Astrocyte (in vitro differentiated cells and primary cell): ENCODE measurements around the gene SKIC3. TPM values are rescaled to one million over a fixed set of nuclear protein-coding genes. Genes with fewer than 3 reads are reported as not detected.

Experiments
- DNase-seq: peaks from one replicate; pipeline ENCODE4 v3.0.0-alpha.2; 2010; ENCODE audit warnings: low read depth
- FAIRE-seq: peaks from 2 replicates; lab custom pipeline; 2011; peaks lifted over from hg19 to GRCh38; lab: Jason Lieb, UNC
- H2AFZ ChIP-seq: 2 replicates; pipeline ENCODE4 v1.6.0; 2012; ENCODE audit warnings: low read depth, low read length, inconsistent platforms
- H3K27ac ChIP-seq: 2 replicates; pipeline ENCODE4 v1.5.1; 2011; ENCODE audit warnings: low read depth, low read length, inconsistent platforms
- H3K27me3 ChIP-seq: 2 replicates; pipeline ENCODE4 v1.6.0; 2011; ENCODE audit warnings: low read length, inconsistent platforms; ENCODE audit not compliant: insufficient read depth
- H3K36me3 ChIP-seq: 2 replicates; pipeline ENCODE4 v1.5.1; 2011; ENCODE audit warnings: low read length, inconsistent platforms; ENCODE audit not compliant: insufficient read depth
- H3K4me1 ChIP-seq: 2 replicates; pipeline ENCODE4 v1.5.1; 2011; ENCODE audit warnings: low read length, inconsistent platforms; ENCODE audit not compliant: insufficient read depth
- H3K4me2 ChIP-seq: 2 replicates; pipeline ENCODE4 v1.6.0; 2012; ENCODE audit warnings: low read length, inconsistent platforms
- H3K4me3 ChIP-seq: 2 replicates; pipeline ENCODE4 v1.5.1; 2011; ENCODE audit warnings: low read depth, mild to moderate bottlenecking, low read length, inconsistent platforms; ENCODE audit not compliant: insufficient read depth
- H3K79me2 ChIP-seq: 2 replicates; pipeline ENCODE4 v1.6.0; 2012; ENCODE audit warnings: mild to moderate bottlenecking, low read length, inconsistent platforms; ENCODE audit not compliant: insufficient read depth
- H3K9ac ChIP-seq: 2 replicates; pipeline ENCODE4 v1.6.0; 2012; ENCODE audit warnings: mild to moderate bottlenecking, low read length, inconsistent platforms
- H3K9me3 ChIP-seq: 2 replicates; pipeline ENCODE4 v1.5.1; 2012; ENCODE audit warnings: low read depth, mild to moderate bottlenecking, low read length, inconsistent platforms; ENCODE audit not compliant: insufficient read depth
- H4K20me1 ChIP-seq: 2 replicates; pipeline ENCODE4 v1.6.0; 2012; ENCODE audit warnings: low read length, inconsistent platforms; ENCODE audit not compliant: insufficient read depth
- H3K27ac Mint-ChIP-seq: one replicate; pipeline ENCODE4 v1.8.0; 2021; ENCODE audit warnings: mild to moderate bottlenecking, mixed read lengths; ENCODE audit not compliant: unreplicated experiment
- H3K27me3 Mint-ChIP-seq: one replicate; pipeline ENCODE4 v1.8.0; 2021; ENCODE audit warnings: low read depth, mixed read lengths; ENCODE audit not compliant: unreplicated experiment
- H3K36me3 Mint-ChIP-seq: one replicate; pipeline ENCODE4 v1.8.0; 2021; ENCODE audit warnings: low read depth, mixed read lengths; ENCODE audit not compliant: unreplicated experiment
- H3K4me1 Mint-ChIP-seq: one replicate; pipeline ENCODE4 v1.8.0; 2021; ENCODE audit warnings: low read depth, mixed read lengths; ENCODE audit not compliant: unreplicated experiment
- H3K4me3 Mint-ChIP-seq: one replicate; pipeline ENCODE4 v1.8.0; 2021; ENCODE audit warnings: mild to moderate bottlenecking, moderate library complexity, mixed read lengths; ENCODE audit not compliant: unreplicated experiment
- H3K9me3 Mint-ChIP-seq: one replicate; pipeline ENCODE4 v1.8.0; 2021; ENCODE audit warnings: mild to moderate bottlenecking, mixed read lengths; ENCODE audit not compliant: unreplicated experiment
- CTCF ChIP-seq: IDR thresholded peaks from 2 replicates; pipeline ENCODE4 v1.5.1; 2011; ENCODE audit warnings: low read depth, mild to moderate bottlenecking, inconsistent platforms, low read length, moderate library complexity; ENCODE audit not compliant: insufficient read depth
- EZH2 ChIP-seq: IDR thresholded peaks from 2 replicates; pipeline ENCODE4 v1.6.1; 2012; ENCODE audit warnings: mild to moderate bottlenecking, low read length, inconsistent platforms; ENCODE audit not compliant: insufficient read depth
- total RNA-seq: library from RNA; stranded (reverse); gene quantifications from 2 replicates; pipeline ENCODE4 v1.2.1, GENCODE V29; 2021

The SKIC3 gene
- total RNA-seq, 1 donor from 2014 or later, result 99.9 TPM

GRCh38 chr5:95519151-95519550 lies 35.6 kb downstream of the SKIC3 start:
- H3K27me3 Mint-ChIP-seq, result no peaks in the 10 kb centered on the region
- H3K4me1 Mint-ChIP-seq, result no peaks in the 10 kb centered on the region
- H4K20me1 ChIP-seq, result no peaks in the 10 kb centered on the region
- no peak overlapping the region for H3K4me2 ChIP-seq
- H3K27ac Mint-ChIP-seq, result no peak overlapping the region
- H3K36me3 ChIP-seq, result peaks cover 47% of the 10 kb centered on the region
- no peak overlapping the region for H3K4me3 ChIP-seq
- TF ChIP-seq CTCF, result no peak
- no peak for TF ChIP-seq EZH2
- H3K79me2 ChIP-seq, result no peaks in the 10 kb centered on the region
- DNase-seq, result no peak
- peaks cover 9% of the 10 kb centered on the region for H3K36me3 Mint-ChIP-seq
- H3K27me3 ChIP-seq, result no peaks in the 10 kb centered on the region
- H3K27ac ChIP-seq, result no peak overlapping the region
- H3K4me3 Mint-ChIP-seq, result no peak overlapping the region
- FAIRE-seq, result no peak
- no peak overlapping the region for H3K9ac ChIP-seq
- H2AFZ ChIP-seq, result no peak overlapping the region
- no peaks in the 10 kb centered on the region for H3K4me1 ChIP-seq
- no peaks in the 10 kb centered on the region for H3K9me3 ChIP-seq
- no peaks in the 10 kb centered on the region for H3K9me3 Mint-ChIP-seq

GRCh38 chr5:95518417-95518816 lies 36.4 kb downstream of the SKIC3 start:
- H3K27ac Mint-ChIP-seq, result no peak overlapping the region
- Histone ChIP-seq H3K36me3 (peaks cover 51% of the 10 kb centered on the region), H3K4me1 (no peaks in the 10 kb centered on the region), H3K4me2 (no peak overlapping the region), H3K9me3 (no peaks in the 10 kb centered on the region), H3K27ac (no peak overlapping the region), H2AFZ (no peak overlapping the region), H3K4me3 (no peak overlapping the region), H3K9ac (no peak overlapping the region), H3K27me3 (no peaks in the 10 kb centered on the region), H4K20me1 (no peaks in the 10 kb centered on the region), H3K79me2 (no peaks in the 10 kb centered on the region)
- H3K4me3 Mint-ChIP-seq, result no peak overlapping the region
- FAIRE-seq (no peak), DNase-seq (no peak)
- H3K27me3 Mint-ChIP-seq, result no peaks in the 10 kb centered on the region
- TF ChIP-seq EZH2 (no peak), CTCF (no peak)
- no peaks in the 10 kb centered on the region for H3K9me3 Mint-ChIP-seq
- H3K36me3 Mint-ChIP-seq, result peaks cover 9% of the 10 kb centered on the region
- no peaks in the 10 kb centered on the region for H3K4me1 Mint-ChIP-seq

GRCh38 chr5:95511606-95512005 lies 43.2 kb downstream of the SKIC3 start:
- no peak overlapping the region for H3K4me2 ChIP-seq
- H3K27ac ChIP-seq, result no peak overlapping the region
- no peak overlapping the region for H3K4me3 Mint-ChIP-seq
- FAIRE-seq (no peak), DNase-seq (no peak)
- H3K4me1 Mint-ChIP-seq, result no peaks in the 10 kb centered on the region
- no peak overlapping the region for H3K4me3 ChIP-seq
- no peaks in the 10 kb centered on the region for H3K27me3 ChIP-seq
- H3K27me3 Mint-ChIP-seq, result no peaks in the 10 kb centered on the region
- H3K36me3 ChIP-seq, result peaks cover 59% of the 10 kb centered on the region
- H3K36me3 Mint-ChIP-seq, result peaks cover 8% of the 10 kb centered on the region
- H3K9me3 Mint-ChIP-seq, result no peaks in the 10 kb centered on the region
- no peak overlapping the region for H3K9ac ChIP-seq
- H3K27ac Mint-ChIP-seq, result no peak overlapping the region
- H4K20me1 ChIP-seq, result no peaks in the 10 kb centered on the region
- no peaks in the 10 kb centered on the region for H3K79me2 ChIP-seq
- H3K9me3 ChIP-seq, result no peaks in the 10 kb centered on the region
- TF ChIP-seq CTCF (no peak), EZH2 (no peak)
- H2AFZ ChIP-seq, result no peak overlapping the region
- H3K4me1 ChIP-seq, result no peaks in the 10 kb centered on the region
